Muscle of back (tissue), 11 donors: ENCODE measurements around the gene RPL38. TPM values are rescaled to one million over a fixed set of nuclear protein-coding genes. Genes with fewer than 3 reads are reported as not detected.
A peak's percentile ranks its signal among the peaks of the same experiment; 100 is the strongest.

Source experiments
- DNase-seq, 3 donors: peaks; one replicate each; pipeline versions ENCODE4 v3.0.0 to v3.0.0-alpha.2; 2013
- polyA plus RNA-seq, 10 donors: library from polyadenylated mRNA; unstranded; fragments of 120-200 nt; gene quantifications; one replicate each; pipeline ENCODE4 v1.2.1, GENCODE V29; 2013; ENCODE audit not compliant: insufficient read length in 10 of 10

Gene RPL38
- polyA plus RNA-seq, 10 donors, result 1,488 to 1,957 (median 1,685) TPM

GRCh38 chr17:74220946-74221818 lies 17.7 kb downstream of the RPL38 start:
- DNase-seq, result no peak

- DNase-seq, result no peak
Measured at GRCh38 chr17:74222399-74222798, 18.9 kb downstream of the RPL38 start.

GRCh38 chr17:74223901-74224300 lies 20.4 kb downstream of the RPL38 start:
- DNase-seq, result no peak

- no peak for DNase-seq
Measured at GRCh38 chr17:74224959-74225725, 21.7 kb downstream of the RPL38 start.

GRCh38 chr17:74226252-74226651 lies 22.8 kb downstream of the RPL38 start:
- no peak for DNase-seq

- no peak for DNase-seq
Measured at GRCh38 chr17:74227271-74228080, 24.0 kb downstream of the RPL38 start.

GRCh38 chr17:74228306-74228978 lies 25.0 kb downstream of the RPL38 start:
- peak in 1 of 3 donors; percentile 45 for DNase-seq

- DNase-seq, result no peak
Measured at GRCh38 chr17:74230896-74231295, 27.4 kb downstream of the RPL38 start.

GRCh38 chr17:74231928-74232907 lies 28.7 kb downstream of the RPL38 start:
- DNase-seq, result peak in 1 of 3 donors; percentile 34

GRCh38 chr17:74233937-74234336 lies 30.5 kb downstream of the RPL38 start:
- no peak for DNase-seq

- no peak for DNase-seq
Measured at GRCh38 chr17:74234486-74234885, 31.0 kb downstream of the RPL38 start.

GRCh38 chr17:74235040-74235581 lies 31.6 kb downstream of the RPL38 start:
- peak in 2 of 3 donors; percentile 44 to 72 for DNase-seq

- peak in 2 of 3 donors; percentile 54 to 80 for DNase-seq
Measured at GRCh38 chr17:74235911-74236371, 32.5 kb downstream of the RPL38 start.

- no peak for DNase-seq
Measured at GRCh38 chr17:74237321-74237720, 33.8 kb downstream of the RPL38 start.

GRCh38 chr17:74239172-74239571 lies 35.7 kb downstream of the RPL38 start:
- peak in 1 of 3 donors; percentile 83 for DNase-seq

- peak; percentile 82 to 97 (median 94) for DNase-seq
Measured at GRCh38 chr17:74240618-74241205, 37.2 kb downstream of the RPL38 start.

- DNase-seq, result peak in 1 of 3 donors; percentile 64
Measured at GRCh38 chr17:74241431-74241830, 38.0 kb downstream of the RPL38 start.

- DNase-seq, result no peak
Measured at GRCh38 chr17:74241847-74242246, 38.4 kb downstream of the RPL38 start.
